Transverse colon (tissue), 4 donors: ENCODE measurements around the gene ENTPD8. TPM values are rescaled to one million over a fixed set of nuclear protein-coding genes. Genes with fewer than 3 reads are reported as not detected.

Experiments used
- DNase-seq: peaks from one replicate; pipeline ENCODE4 v3.0.0-alpha.2; 2019
- H3K27ac ChIP-seq, 4 donors: fragments of 200-600 bp; sonication (generic); 2 replicates each; pipeline ENCODE4 v1.5.1; 2016 to 2018; ENCODE audit warnings: inconsistent platforms in 4 of 4
- H3K27me3 ChIP-seq: fragments of 200-600 bp; sonication (generic); 2 replicates; pipeline ENCODE4 v1.5.1; 2017; ENCODE audit warnings: inconsistent platforms
- H3K36me3 ChIP-seq, 4 donors: fragments of 200-600 bp; sonication (generic); 2 replicates each; pipeline ENCODE4 v1.5.1; 2017 to 2019; ENCODE audit warnings: inconsistent platforms in 4 of 4
- H3K4me1 ChIP-seq, 4 donors: fragments of 200-600 bp; sonication (generic); 2 replicates each; pipeline ENCODE4 v1.5.1; 2017 to 2020; ENCODE audit warnings: inconsistent platforms in 4 of 4
- H3K4me3 ChIP-seq, 4 donors: fragments of 200-600 bp; sonication (generic); 1 replicate in 1 of 4; 2 replicates in 3 of 4; pipeline versions ENCODE4 v1.5.1 to v1.6.1; 2017 to 2019; ENCODE audit warnings: inconsistent platforms in 4 of 4
- H3K9me3 ChIP-seq, 2 donors: fragments of 200-600 bp; sonication (generic); 2 replicates each; pipeline ENCODE4 v1.5.1; 2017 to 2019; ENCODE audit warnings: inconsistent platforms in 2 of 2
- CTCF ChIP-seq, 5 experiments: fragments of 200-600 bp in 3 of 5; fragments of 450-650 bp in 2 of 5; sonication (generic) in 3 of 5; IDR thresholded peaks; 1 replicate in 2 of 5; 2 replicates in 3 of 5; pipeline ENCODE4 v1.5.1; 2016 to 2017; ENCODE audit warnings: antibody characterized with exemption in 5 of 5, inconsistent platforms in 3 of 5, mild to moderate bottlenecking in 2 of 5, moderate library complexity in 1 of 5
- EP300 ChIP-seq: sonication (generic); formaldehyde crosslinking; IDR thresholded peaks from one replicate; pipeline ENCODE4 v1.6.1; 2017; ENCODE audit warnings: antibody characterized with exemption, low read depth
- POLR2A ChIP-seq: fragments of 450-650 bp; IDR thresholded peaks from one replicate; pipeline ENCODE4 v1.6.1; 2016; ENCODE audit warnings: antibody characterized with exemption, mild to moderate bottlenecking, moderate library complexity
- POLR2AphosphoS5 ChIP-seq, 3 donors: sonication (generic); formaldehyde crosslinking; IDR thresholded peaks; one replicate each; pipeline ENCODE4 v1.6.1; 2016; ENCODE audit warnings: antibody characterized with exemption in 3 of 3
- WGBS, 2 donors: methylation state at CpG; one replicate each; pipeline ENCODE4 v1.1.5; 2018; ENCODE audit warnings: low coverage in 1 of 2; 5-methylcytosine and 5-hydroxymethylcytosine counted together
- in situ Hi-C, 4 donors: fragments of 200-750 bp; cut with MboI; loops; one replicate each; pipeline versions ENCODE4 v1.15.0 to v1.15.1; 2017; ENCODE audit warnings: low sequenced_read_pairs in 3 of 4, low pct_ligation_motif_present in 1 of 4, low pct_unique_long_range_greater_than_20kb in 1 of 4
- intact Hi-C: fragments of 100-400 bp; cut with DNase I; formaldehyde crosslinking; loops from one replicate; pipeline ENCODE4 v1.15.1; 2023; ENCODE audit warnings: low total_unique reads
- total RNA-seq, 4 donors: library from RNA; depleted of rRNA; stranded (reverse); fragments of >200 nt; gene quantifications; one replicate each; pipeline ENCODE4 v1.1.0, GENCODE V29; 2016

Gene ENTPD8
- total RNA-seq, 4 donors from 2014 or later: 20.7 to 109 (median 63.8) TPM

- in situ Hi-C loops (no loop called here), intact Hi-C loops (no loop called here)
- no peak overlapping the region for H3K27ac ChIP-seq
- no peak for DNase-seq
- 80 to 95% methylated on average over 4 to 26 of the region's 26 CpGs for WGBS, 2 donors
- no peaks in the 10 kb centered on the region for H3K9me3 ChIP-seq
- no peak overlapping the region for H3K4me3 ChIP-seq
- no peaks in the 10 kb centered on the region for H3K27me3 ChIP-seq
- peaks cover 4 to 17% (median 7%) of the 10 kb centered on the region in 4 donors for H3K4me1 ChIP-seq
- H3K36me3 ChIP-seq: no peaks in the 10 kb centered on the region
- TF ChIP-seq POLR2AphosphoS5 (IDR thresholded peaks at IDR 0.05) (no peak), EP300 (no peak), CTCF (IDR thresholded peaks at IDR 0.05) (no peak), POLR2A (no peak)
Measured at GRCh38 chr9:137396634-137397367, 44.4 kb downstream of the ENTPD8 start.

- Histone ChIP-seq H3K4me1 (peaks cover 4 to 21% (median 9%) of the 10 kb centered on the region in 4 donors), H3K36me3 (no peaks in the 10 kb centered on the region), H3K27me3 (no peaks in the 10 kb centered on the region), H3K4me3 (no peak overlapping the region), H3K9me3 (no peaks in the 10 kb centered on the region), H3K27ac (no peak overlapping the region)
- no peak for DNase-seq
- 73 to 87% methylated on average over 3 to 15 of the region's 15 CpGs for WGBS, 2 donors
- in situ Hi-C loops: no loop called here
- intact Hi-C loops: no loop called here
- no peak for TF ChIP-seq POLR2AphosphoS5 (IDR thresholded peaks at IDR 0.05)
- no peak for TF ChIP-seq EP300
- no peak for TF ChIP-seq POLR2A
- TF ChIP-seq CTCF (IDR thresholded peaks at IDR 0.05): no peak
Measured at GRCh38 chr9:137396227-137396626, 44.9 kb downstream of the ENTPD8 start.

GRCh38 chr9:137395666-137396010 lies 45.5 kb downstream of the ENTPD8 start:
- Histone ChIP-seq H3K9me3 (no peaks in the 10 kb centered on the region), H3K27me3 (no peaks in the 10 kb centered on the region), H3K4me3 (no peak overlapping the region), H3K36me3 (no peaks in the 10 kb centered on the region), H3K27ac (no peak overlapping the region), H3K4me1 (peaks cover 8 to 24% (median 12%) of the 10 kb centered on the region in 4 donors)
- in situ Hi-C loops (no loop called here), intact Hi-C loops (no loop called here)
- TF ChIP-seq POLR2A: no peak
- no peak for TF ChIP-seq POLR2AphosphoS5 (IDR thresholded peaks at IDR 0.05)
- TF ChIP-seq CTCF (IDR thresholded peaks at IDR 0.05): no peak
- no peak for TF ChIP-seq EP300
- WGBS, 2 donors: 86% methylated on average over 10 of the region's 11 CpGs; no CpG with 5 or more reads in 1 of the 2 donors
- no peak for DNase-seq

- Histone ChIP-seq H3K36me3 (no peaks in the 10 kb centered on the region), H3K27me3 (no peaks in the 10 kb centered on the region), H3K9me3 (no peaks in the 10 kb centered on the region), H3K4me1 (peaks cover 9 to 22% (median 12%) of the 10 kb centered on the region in 4 donors), H3K4me3 (no peak overlapping the region), H3K27ac (no peak overlapping the region)
- WGBS, 2 donors: 84% methylated on average over 16 of the region's 36 CpGs; no CpG with 5 or more reads in 1 of the 2 donors
- intact Hi-C loops (no loop called here), in situ Hi-C loops (no loop called here)
- TF ChIP-seq POLR2A (no peak), POLR2AphosphoS5 (IDR thresholded peaks at IDR 0.05) (no peak), EP300 (no peak), CTCF (IDR thresholded peaks at IDR 0.05) (no peak)
- no peak for DNase-seq
Measured at GRCh38 chr9:137394866-137395665, 46.1 kb downstream of the ENTPD8 start.
